Body of pancreas (tissue), 4 donors: ENCODE data around the gene UGT1A4. TPM values are rescaled to one million over a fixed set of nuclear protein-coding genes. Genes with fewer than 3 reads are reported as not detected.
"Not testable (repeated sequence)": the region's sequence is repeated elsewhere in the genome, so short reads cannot be mapped to it uniquely, and the experiment has no call there.

Experiments
- ATAC-seq: fragments of 150-250 bp; one replicate; pipeline ENCODE4 v1.9.1; 2016
- DNase-seq, 4 donors: peaks; one replicate each; pipeline ENCODE4 v3.0.0-alpha.2; 2019
- H3K27ac ChIP-seq, 4 donors: fragments of 200-600 bp; sonication (generic); 1 replicate in 3 of 4; 2 replicates in 1 of 4; pipeline versions ENCODE4 v1.5.1 to v1.6.1; 2016 to 2019; ENCODE audit warnings: mild to moderate bottlenecking in 1 of 4, mixed read lengths in 1 of 4, moderate library complexity in 1 of 4
- H3K27me3 ChIP-seq, 2 donors: fragments of 200-600 bp; sonication (generic); one replicate each; pipeline ENCODE4 v1.6.0; 2016; ENCODE audit warnings: mild to moderate bottlenecking in 1 of 2
- H3K36me3 ChIP-seq, 2 donors: fragments of 200-600 bp; sonication (generic); replicated peaks in 1 of 2; 2 replicates each; pipeline ENCODE4 v1.5.1; 2016; ENCODE audit warnings: low read depth in 2 of 2; ENCODE audit not compliant: insufficient read depth in 1 of 2
- H3K4me1 ChIP-seq: fragments of 200-600 bp; sonication (generic); one replicate; pipeline ENCODE4 v1.6.0; 2016
- H3K4me3 ChIP-seq, 2 donors: fragments of 200-600 bp; sonication (generic); 1 replicate in 1 of 2; 2 replicates in 1 of 2; pipeline ENCODE4 v1.5.1; 2016 to 2019
- H3K9me3 ChIP-seq, 3 donors: fragments of 200-600 bp; sonication (generic); 1 replicate in 2 of 3; 2 replicates in 1 of 3; pipeline ENCODE4 v1.5.1; 2016
- CTCF ChIP-seq, 7 experiments: fragments of 450-650 bp in 4 of 7; fragments of 200-600 bp in 3 of 7; sonication (generic) in 3 of 7; IDR thresholded peaks; one replicate each; pipeline ENCODE4 v1.5.1; 2016 to 2019; ENCODE audit warnings: antibody characterized with exemption in 7 of 7
- POLR2A ChIP-seq, 3 donors: fragments of 450-650 bp; IDR thresholded peaks; one replicate each; pipeline ENCODE4 v1.6.1; 2016; ENCODE audit warnings: antibody characterized with exemption in 3 of 3, mild to moderate bottlenecking in 2 of 3
- WGBS, 2 donors: methylation state at CpG; one replicate each; pipeline ENCODE4 v1.1.5; 2017; 5-methylcytosine and 5-hydroxymethylcytosine counted together
- intact Hi-C: fragments of 100-400 bp; cut with DNase I; formaldehyde crosslinking; loops from one replicate; pipeline ENCODE4 v1.15.1; 2023
- total RNA-seq, 2 donors: library from RNA; depleted of rRNA; stranded (reverse); fragments of >200 nt; gene quantifications; one replicate each; pipeline ENCODE4 v1.1.0, GENCODE V29; 2016

Gene UGT1A4
- total RNA-seq, 2 donors from 2014 or later: 3.3 TPM; not detected in 1

GRCh38 chr2:233740870-233741269 lies 22.3 kb downstream of the UGT1A4 start:
- 60 to 66% methylated on average over 2 of the region's 2 CpGs for WGBS, 2 donors
- no peak for ATAC-seq
- Histone ChIP-seq H3K4me3 (no peak overlapping the region), H3K9me3 (no peaks in the 10 kb centered on the region), H3K4me1 (no peaks in the 10 kb centered on the region), H3K27ac (no peak overlapping the region), H3K27me3 (no peaks in the 10 kb centered on the region), H3K36me3 (no peaks in the 10 kb centered on the region)
- TF ChIP-seq CTCF (IDR thresholded peaks at IDR 0.05): no peak
- no peak for TF ChIP-seq POLR2A (IDR thresholded peaks at IDR 0.05)
- DNase-seq: no peak
- intact Hi-C loops: no loop called here

GRCh38 chr2:233743464-233744259 lies 25.1 kb downstream of the UGT1A4 start:
- TF ChIP-seq CTCF (IDR thresholded peaks at IDR 0.05) (no peak), POLR2A (IDR thresholded peaks at IDR 0.05) (no peak)
- intact Hi-C loops: no loop called here
- Histone ChIP-seq H3K27me3 (no peaks in the 10 kb centered on the region), H3K4me3 (no peak overlapping the region), H3K4me1 (no peaks in the 10 kb centered on the region), H3K9me3 (no peaks in the 10 kb centered on the region), H3K36me3 (no peaks in the 10 kb centered on the region), H3K27ac (no peak overlapping the region)
- 85 to 91% methylated on average over 33 to 43 of the region's 46 CpGs for WGBS, 2 donors
- ATAC-seq: no peak
- DNase-seq: no peak

- H3K9me3 ChIP-seq: no peaks in the 10 kb centered on the region
- H3K4me1 ChIP-seq: no peaks in the 10 kb centered on the region
- 58 to 59% methylated on average over 5 of the region's 5 CpGs for WGBS, 2 donors
- intact Hi-C loops: no loop called here
- TF ChIP-seq POLR2A (IDR thresholded peaks at IDR 0.05) (no peak), CTCF (IDR thresholded peaks at IDR 0.05) (no peak)
- DNase-seq: no peak
- H3K36me3 ChIP-seq: no peaks in the 10 kb centered on the region
- ATAC-seq: no peak
- H3K27ac ChIP-seq: no peak overlapping the region
- H3K4me3 ChIP-seq: no peak overlapping the region
- H3K27me3 ChIP-seq: no peaks in the 10 kb centered on the region
These were observed 26.7 kb downstream of the UGT1A4 start for GRCh38 chr2:233745073-233745755.

GRCh38 chr2:233745838-233746237 lies 27.3 kb downstream of the UGT1A4 start:
- H3K36me3 ChIP-seq, H3K27me3 ChIP-seq, intact Hi-C loops, H3K9me3 ChIP-seq, H3K4me3 ChIP-seq, H3K4me1 ChIP-seq, DNase-seq, ATAC-seq: not testable (repeated sequence)
- WGBS, 2 donors: 60 to 70% methylated on average over 2 of the region's 2 CpGs
- peak overlapping the region in 2 of 4 donors; percentile 15 to 16 for H3K27ac ChIP-seq

GRCh38 chr2:233746475-233747282 lies 28.1 kb downstream of the UGT1A4 start:
- Histone ChIP-seq H3K4me3 (no peak overlapping the region), H3K27ac (peak overlapping the region in 2 of 4 donors; percentile 15 to 16), H3K9me3 (peaks cover 0 to 10% (median 0%) of the 10 kb centered on the region in 3 donors), H3K36me3 (no peaks in the 10 kb centered on the region), H3K27me3 (no peaks in the 10 kb centered on the region), H3K4me1 (no peaks in the 10 kb centered on the region)
- WGBS, 2 donors: 45 to 54% methylated on average over 10 of the region's 10 CpGs
- DNase-seq (no peak), ATAC-seq (peak; percentile 84)
- TF ChIP-seq CTCF (IDR thresholded peaks at IDR 0.05) (no peak), POLR2A (IDR thresholded peaks at IDR 0.05) (no peak)
- intact Hi-C loops: no loop called here
